NB4 (cell line): ENCODE measurements around the gene RNU4-1.

Experiments used
- MYC ChIP-seq: IDR thresholded peaks from 2 replicates; pipeline ENCODE4 v1.6.1; 2011; ENCODE audit warnings: low read depth, low read length
- POLR2A ChIP-seq: IDR thresholded peaks from 2 replicates; pipeline ENCODE4 v1.6.1; 2011; ENCODE audit warnings: mild to moderate bottlenecking; ENCODE audit not compliant: insufficient read length; ENCODE audit errors: extremely low read depth
- TF ChIP-seq, protein P1 (sequence below): IDR thresholded peaks from one replicate; pipeline ENCODE4 v1.5.1; 2012; ENCODE audit warnings: low read depth, low read length
- TF ChIP-seq, protein P2 (sequence below): IDR thresholded peaks from 2 replicates; pipeline ENCODE4 v1.6.1; 2011; ENCODE audit warnings: low read depth, low read length

- TF ChIP-seq, protein P1, sequence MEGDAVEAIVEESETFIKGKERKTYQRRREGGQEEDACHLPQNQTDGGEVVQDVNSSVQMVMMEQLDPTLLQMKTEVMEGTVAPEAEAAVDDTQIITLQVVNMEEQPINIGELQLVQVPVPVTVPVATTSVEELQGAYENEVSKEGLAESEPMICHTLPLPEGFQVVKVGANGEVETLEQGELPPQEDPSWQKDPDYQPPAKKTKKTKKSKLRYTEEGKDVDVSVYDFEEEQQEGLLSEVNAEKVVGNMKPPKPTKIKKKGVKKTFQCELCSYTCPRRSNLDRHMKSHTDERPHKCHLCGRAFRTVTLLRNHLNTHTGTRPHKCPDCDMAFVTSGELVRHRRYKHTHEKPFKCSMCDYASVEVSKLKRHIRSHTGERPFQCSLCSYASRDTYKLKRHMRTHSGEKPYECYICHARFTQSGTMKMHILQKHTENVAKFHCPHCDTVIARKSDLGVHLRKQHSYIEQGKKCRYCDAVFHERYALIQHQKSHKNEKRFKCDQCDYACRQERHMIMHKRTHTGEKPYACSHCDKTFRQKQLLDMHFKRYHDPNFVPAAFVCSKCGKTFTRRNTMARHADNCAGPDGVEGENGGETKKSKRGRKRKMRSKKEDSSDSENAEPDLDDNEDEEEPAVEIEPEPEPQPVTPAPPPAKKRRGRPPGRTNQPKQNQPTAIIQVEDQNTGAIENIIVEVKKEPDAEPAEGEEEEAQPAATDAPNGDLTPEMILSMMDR: no peak
- TF ChIP-seq POLR2A: no peak
- TF ChIP-seq, protein P2, sequence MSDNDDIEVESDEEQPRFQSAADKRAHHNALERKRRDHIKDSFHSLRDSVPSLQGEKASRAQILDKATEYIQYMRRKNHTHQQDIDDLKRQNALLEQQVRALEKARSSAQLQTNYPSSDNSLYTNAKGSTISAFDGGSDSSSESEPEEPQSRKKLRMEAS: no peak
- TF ChIP-seq MYC: no peak
Observed at GRCh38 chr12:120252071-120252906, 40.7 kb downstream of the RNU4-1 start.
